OCI-M2 (cell line): ENCODE measurements around the gene AP1S3.
"Not testable (repeated sequence)": the region's sequence is repeated elsewhere in the genome, so short reads cannot be mapped to it uniquely, and the experiment has no call there.

ENCODE experiments used
- DNase-seq: peaks from one replicate; lab custom pipeline; 2025; ENCODE audit not compliant: unreplicated experiment; lab: John Stamatoyannopoulos, UW

AP1S3 gene

GRCh38 chr2:223854741-223855140 lies 17.4 kb upstream of the AP1S3 start:
- no peak for DNase-seq

GRCh38 chr2:223853425-223853837 lies 16.0 kb upstream of the AP1S3 start:
- DNase-seq: no peak

GRCh38 chr2:223852281-223852795 lies 15.0 kb upstream of the AP1S3 start:
- no peak for DNase-seq

- no peak for DNase-seq
Observed at GRCh38 chr2:223847410-223847809, 10.0 kb upstream of the AP1S3 start.

- DNase-seq: no peak
Observed at GRCh38 chr2:223846515-223846914, 9.1 kb upstream of the AP1S3 start.

- DNase-seq: no peak
Observed at GRCh38 chr2:223841436-223842190, 4.2 kb upstream of the AP1S3 start.

- DNase-seq: no peak
Observed at GRCh38 chr2:223835701-223836532, 1.5 kb downstream of the AP1S3 start.

- DNase-seq: no peak
Observed at GRCh38 chr2:223834431-223834830, 3.0 kb downstream of the AP1S3 start.

- no peak for DNase-seq
Observed at GRCh38 chr2:223832241-223832903, 5.0 kb downstream of the AP1S3 start.

GRCh38 chr2:223829128-223829527 lies 8.3 kb downstream of the AP1S3 start:
- DNase-seq: no peak

- DNase-seq: no peak
Observed at GRCh38 chr2:223828314-223828713, 9.1 kb downstream of the AP1S3 start.

GRCh38 chr2:223826995-223827394 lies 10.4 kb downstream of the AP1S3 start:
- no peak for DNase-seq

- no peak for DNase-seq
Observed at GRCh38 chr2:223824301-223824700, 13.1 kb downstream of the AP1S3 start.

- no peak for DNase-seq
Observed at GRCh38 chr2:223822818-223823217, 14.6 kb downstream of the AP1S3 start.

GRCh38 chr2:223820549-223820948 lies 16.8 kb downstream of the AP1S3 start:
- no peak for DNase-seq

GRCh38 chr2:223819891-223820290 lies 17.5 kb downstream of the AP1S3 start:
- no peak for DNase-seq

- DNase-seq: no peak
Observed at GRCh38 chr2:223815884-223816570, 21.4 kb downstream of the AP1S3 start.

- DNase-seq: no peak
Observed at GRCh38 chr2:223815186-223815883, 22.0 kb downstream of the AP1S3 start.

GRCh38 chr2:223814764-223815163 lies 22.6 kb downstream of the AP1S3 start:
- not testable (repeated sequence) for DNase-seq

GRCh38 chr2:223813329-223813728 lies 24.1 kb downstream of the AP1S3 start:
- DNase-seq: no peak
